Heart right ventricle (tissue), 16 donors: ENCODE data around the gene SLC3A2. TPM values are rescaled to one million over a fixed set of nuclear protein-coding genes. Genes with fewer than 3 reads are reported as not detected.
A peak's percentile ranks its signal among the peaks of the same experiment; 100 is the strongest.
"Not testable (repeated sequence)": the region's sequence is repeated elsewhere in the genome, so short reads cannot be mapped to it uniquely, and the experiment has no call there.

ENCODE experiments used
- ATAC-seq, 8 donors: fragments of 200-7000 bp; cut with Tn5 transposase; one replicate each; pipeline ENCODE4 v1.9.1; 2020; ENCODE audit warnings: mild to moderate bottlenecking in 8 of 8, moderate library complexity in 8 of 8, moderate number of reproducible peaks in 1 of 8
- DNase-seq, 2 donors: peaks; one replicate each; pipeline ENCODE4 v3.0.0-alpha.2; 2020
- H3K27ac ChIP-seq, 10 donors: fragments of 200-600 bp; sonication (generic) in 2 of 10; one replicate each; pipeline versions ENCODE4 v1.5.0 to v1.8.0; 2020 to 2022; ENCODE audit warnings: mild to moderate bottlenecking in 3 of 10
- H3K27me3 ChIP-seq, 7 donors: fragments of 200-600 bp; one replicate each; pipeline ENCODE4 v1.8.0; 2021 to 2022; ENCODE audit warnings: mild to moderate bottlenecking in 2 of 7
- H3K36me3 ChIP-seq, 9 donors: fragments of 200-600 bp; sonication (generic) in 1 of 9; one replicate each; pipeline versions ENCODE4 v1.5.0 to v1.8.0; 2020 to 2022; ENCODE audit warnings: mild to moderate bottlenecking in 2 of 9
- H3K4me1 ChIP-seq, 9 donors: fragments of 200-600 bp; sonication (generic) in 1 of 9; one replicate each; pipeline versions ENCODE4 v1.5.0 to v1.8.0; 2020 to 2022; ENCODE audit warnings: mild to moderate bottlenecking in 4 of 9
- H3K4me3 ChIP-seq, 10 donors: fragments of 200-600 bp; sonication (generic) in 2 of 10; one replicate each; pipeline versions ENCODE4 v1.5.0 to v1.8.0; 2020 to 2022; ENCODE audit warnings: mild to moderate bottlenecking in 7 of 10, moderate library complexity in 2 of 10
- H3K9me3 ChIP-seq, 11 donors: fragments of 200-600 bp in 10 of 11; sonication (generic) in 2 of 11; one replicate each; pipeline versions ENCODE4 v1.5.0 to v1.8.0; 2013 to 2022; ENCODE audit warnings: mild to moderate bottlenecking in 2 of 11, control low read depth in 1 of 11, moderate library complexity in 1 of 11
- CTCF ChIP-seq, 9 donors: fragments of 200-600 bp; sonication (generic) in 2 of 9; IDR thresholded peaks; one replicate each; pipeline versions ENCODE4 v1.5.0 to v1.8.0; 2021 to 2022; ENCODE audit warnings: antibody characterized with exemption in 9 of 9, mild to moderate bottlenecking in 5 of 9, moderate library complexity in 1 of 9
- WGBS, 2 donors: extraction: QIAGEN DNeasy Blood & Tissue Kit; methylation state at CpG; one replicate each; pipeline ENCODE4 v1.1.7; 2013; ENCODE audit warnings: inconsistent platforms in 1 of 2; 5-methylcytosine and 5-hydroxymethylcytosine counted together
- intact Hi-C, 10 donors: fragments of 100-400 bp; cut with DNase I; formaldehyde crosslinking; loops; one replicate each; pipeline versions ENCODE4 v1.11.1 to v1.14.2; 2022
- polyA plus RNA-seq, 2 donors: library from polyadenylated mRNA; stranded (reverse); fragments of 200-250 nt; gene quantifications; one replicate each; pipeline ENCODE4 v1.2.3, GENCODE V29; 2013
- total RNA-seq, 10 donors: library from RNA; stranded (reverse); fragmentation: NEBNext Ultra II Directional in 3 of 10; extraction: Animal tissue kit (Norgen Biotek cat#: 25700) in 3 of 10; gene quantifications; one replicate each; pipeline versions ENCODE4 v1.2.1 to v1.2.4, GENCODE V29; 2021 to 2023
- donor health status: Arrhythmogenic right ventricular cardiomyopathy.
- donor health status: ischemic (EF 13 %, LVEDD 7.1; RV severe dilation, severe dysfunction).
- donor health status: healthy with polysubstance abuse.
- donor health status: DM: no; HTN: yes; CAD: no.
- donor health status: DM: no; HTN: no; CAD: no.
- donor health status: ischemic (EF 25% LVEDD 6.9; RV normal size, moderate dysfunction).
- donor health status: ischemic (EF 25% LVEDD 5.7; RV mildly dilated, moderate dysfunction).
- donor health status: healthy.
- donor health status: DM: yes; HTN: yes; CAD: no.
- donor health status: Ischemic cardiomyopathy.
- donor health status: ischemic (EF 35%, LVEDD 5.7; RV mildly dilated, moderate dysfunction).
- donor health status: nonischemic (EF 11% LVEDD 7.7; RV severe dilation, severe dysfunction).
- donor health status: DM: yes; HTN: yes; CAD: no.
- donor health status: PGD.
- donor health status: ischemic (EF 29% LVEDD 5.4; RV normal size, mild dysfunction).
- donor health status: nonischemic (EF 23%, LVEDD 6.1; RV moderate dilation, normal function).

The SLC3A2 gene
- total and polyA plus RNA-seq, 12 donors: 32.0 to 110 (median 42.6) TPM

- no peak overlapping the region for H3K27ac ChIP-seq
- whole genome bisulfite sequencing, 2 donors: 68 to 72% methylated on average over 5 of the region's 5 CpGs
- TF ChIP-seq CTCF (IDR thresholded peaks at IDR 0.05): no peak
Measured at GRCh38 chr11:62860835-62861563, 19.7 kb upstream of the SLC3A2 start.

GRCh38 chr11:62861564-62862192 lies 19.0 kb upstream of the SLC3A2 start:
- not testable (repeated sequence) for H3K4me3 ChIP-seq, DNase-seq, H3K9me3 ChIP-seq, ATAC-seq, H3K27me3 ChIP-seq, H3K36me3 ChIP-seq, H3K27ac ChIP-seq
- intact Hi-C loops: loop anchor here in 9 of 10 donors (1.0 to 10.0 kb wide), 8 partner anchors 74 to 477 kb away; partner anchors contain the start of genes TMEM179B (in 7 of the 9) and SCGB1A1 (in 1 of the 9)
- 91% methylated on average over 16 of the region's 16 CpGs for WGBS, 2 donors
- H3K4me1 ChIP-seq: peaks cover 0 to 18% (median 0%) of the 10 kb centered on the region in 9 donors

More at GRCh38 chr11:62860835-62861563, 19.7 kb upstream of the SLC3A2 start:
- no peak overlapping the region for H3K4me3 ChIP-seq
- DNase-seq (no peak), ATAC-seq (no peak)
- H3K4me1 ChIP-seq: peaks cover 0 to 24% (median 6%) of the 10 kb centered on the region in 9 donors
- no peaks in the 10 kb centered on the region for H3K36me3 ChIP-seq
- no peaks in the 10 kb centered on the region for H3K27me3 ChIP-seq
- no peaks in the 10 kb centered on the region for H3K9me3 ChIP-seq
- intact Hi-C loops: loop anchor here in 8 of 10 donors (5.0 to 10.0 kb wide), 6 partner anchors 74 to 476 kb away; partner anchors contain the start of genes TMEM179B (in 5 of the 8) and SCGB1A1 (in 1 of the 8)

GRCh38 chr11:62863687-62864335 lies 16.9 kb upstream of the SLC3A2 start:
- Histone ChIP-seq H3K9me3 (no peaks in the 10 kb centered on the region), H3K36me3 (no peaks in the 10 kb centered on the region), H3K4me3 (no peak overlapping the region), H3K4me1 (peaks cover 0 to 11% (median 0%) of the 10 kb centered on the region in 9 donors), H3K27ac (no peak overlapping the region), H3K27me3 (no peaks in the 10 kb centered on the region)
- intact Hi-C loops: loop anchor here in 8 of 10 donors (2.0 to 10.0 kb wide), 7 partner anchors 77 to 479 kb away; partner anchors contain the start of genes TMEM179B (in 7 of the 8) and SCGB1A1 (in 1 of the 8)
- no peak for TF ChIP-seq CTCF (IDR thresholded peaks at IDR 0.05)
- 51 to 62% methylated on average over 4 of the region's 4 CpGs for WGBS, 2 donors
- ATAC-seq: peak in 1 of 8 donors; percentile 35
- no peak for DNase-seq

- H3K27ac ChIP-seq: no peak overlapping the region
- intact Hi-C loops: loop anchor here in 5 of 10 donors (10.0 kb wide), 4 partner anchors 81 to 481 kb away; partner anchors contain the start of genes SCGB1A1 (in 1 of the 5) and TMEM179B (in 1 of the 5)
- no peaks in the 10 kb centered on the region for H3K27me3 ChIP-seq
- no peak for ATAC-seq
- peaks cover 0 to 11% (median 0%) of the 10 kb centered on the region in 9 donors for H3K4me1 ChIP-seq
- H3K9me3 ChIP-seq: no peaks in the 10 kb centered on the region
- DNase-seq: no peak
- 79 to 81% methylated on average over 6 of the region's 6 CpGs for WGBS, 2 donors
- no peak for TF ChIP-seq CTCF (IDR thresholded peaks at IDR 0.05)
- no peaks in the 10 kb centered on the region for H3K36me3 ChIP-seq
- H3K4me3 ChIP-seq: no peak overlapping the region
Measured at GRCh38 chr11:62865635-62866034, 15.1 kb upstream of the SLC3A2 start.
